Measurements from ENCODE around the gene TOM1.
A peak's percentile ranks its signal among the peaks of the same experiment; 100 is the strongest.

Gene TOM1

GRCh38 chr22:35354068-35354467 lies 54.4 kb downstream of the TOM1 start:
- Histone ChIP-seq H3K4me1 (ENCODE audit: insufficient read depth, poor library complexity, severe bottlenecking) (no peaks in the 10 kb centered on the region), H3K27ac (ENCODE audit: poor library complexity, severe bottlenecking) (no peak overlapping the region), H3K27me3 (ENCODE audit: insufficient read depth, poor library complexity, severe bottlenecking) (no peaks in the 10 kb centered on the region), H3K9me3 (ENCODE audit: severe bottlenecking) (no peaks in the 10 kb centered on the region), H3K4me3 (ENCODE audit: severe bottlenecking) (no peak overlapping the region), H3K36me3 (ENCODE audit: low read depth) (no peaks in the 10 kb centered on the region)
- no peak for DNase-seq (ENCODE audit: low spot score)
- TF ChIP-seq, protein P1, sequence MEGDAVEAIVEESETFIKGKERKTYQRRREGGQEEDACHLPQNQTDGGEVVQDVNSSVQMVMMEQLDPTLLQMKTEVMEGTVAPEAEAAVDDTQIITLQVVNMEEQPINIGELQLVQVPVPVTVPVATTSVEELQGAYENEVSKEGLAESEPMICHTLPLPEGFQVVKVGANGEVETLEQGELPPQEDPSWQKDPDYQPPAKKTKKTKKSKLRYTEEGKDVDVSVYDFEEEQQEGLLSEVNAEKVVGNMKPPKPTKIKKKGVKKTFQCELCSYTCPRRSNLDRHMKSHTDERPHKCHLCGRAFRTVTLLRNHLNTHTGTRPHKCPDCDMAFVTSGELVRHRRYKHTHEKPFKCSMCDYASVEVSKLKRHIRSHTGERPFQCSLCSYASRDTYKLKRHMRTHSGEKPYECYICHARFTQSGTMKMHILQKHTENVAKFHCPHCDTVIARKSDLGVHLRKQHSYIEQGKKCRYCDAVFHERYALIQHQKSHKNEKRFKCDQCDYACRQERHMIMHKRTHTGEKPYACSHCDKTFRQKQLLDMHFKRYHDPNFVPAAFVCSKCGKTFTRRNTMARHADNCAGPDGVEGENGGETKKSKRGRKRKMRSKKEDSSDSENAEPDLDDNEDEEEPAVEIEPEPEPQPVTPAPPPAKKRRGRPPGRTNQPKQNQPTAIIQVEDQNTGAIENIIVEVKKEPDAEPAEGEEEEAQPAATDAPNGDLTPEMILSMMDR (IDR thresholded peaks at IDR 0.05; ENCODE audit: poor library complexity, severe bottlenecking), result no peak
- ATAC-seq (ENCODE audit: low read depth), result no peak

DNA sequence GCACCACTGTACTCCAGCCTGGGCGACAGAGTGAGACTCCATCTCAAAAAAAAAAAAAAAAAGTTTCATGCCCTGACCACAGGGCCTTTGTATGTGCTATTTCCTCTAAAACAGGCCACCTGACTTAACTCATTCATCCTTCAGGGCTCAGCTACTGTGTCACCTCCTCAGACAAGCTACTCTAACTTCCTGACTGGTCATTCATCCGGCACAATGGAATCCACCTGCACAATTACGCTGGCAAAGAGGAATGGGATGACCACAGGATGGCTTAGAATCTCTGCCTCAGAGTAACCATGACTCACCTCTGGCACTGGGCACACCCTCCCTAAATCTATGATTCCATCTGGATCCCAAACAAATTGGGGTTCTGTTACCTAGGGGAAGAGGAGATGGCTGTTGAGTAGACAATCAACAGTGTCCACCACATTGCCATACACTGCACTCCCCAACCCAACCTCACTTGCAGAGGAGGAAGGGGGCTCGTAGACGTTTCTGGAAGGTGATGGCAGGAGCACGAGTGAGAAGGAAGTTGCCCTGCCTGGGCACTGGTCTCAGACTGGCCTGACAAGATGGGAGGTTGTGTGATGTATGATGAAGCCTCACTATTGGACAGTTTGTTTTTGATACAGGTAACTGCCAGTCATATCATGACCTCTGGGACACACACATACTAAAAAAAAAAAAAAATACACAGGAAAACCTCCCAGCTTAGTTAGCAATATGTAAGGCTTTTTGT lies 58.4 kb downstream of the TOM1 start:
- Histone ChIP-seq H3K9me3 (ENCODE audit: severe bottlenecking) (no peaks in the 10 kb centered on the region), H3K36me3 (ENCODE audit: low read depth) (no peaks in the 10 kb centered on the region), H3K27ac (ENCODE audit: poor library complexity, severe bottlenecking) (peak overlapping the region; percentile 32), H3K27me3 (ENCODE audit: insufficient read depth, poor library complexity, severe bottlenecking) (no peaks in the 10 kb centered on the region), H3K4me1 (ENCODE audit: insufficient read depth, poor library complexity, severe bottlenecking) (no peaks in the 10 kb centered on the region), H3K4me3 (ENCODE audit: severe bottlenecking) (no peak overlapping the region)
- no peak for DNase-seq (ENCODE audit: low spot score)
- ATAC-seq (ENCODE audit: low read depth), result peak; percentile 92
- TF ChIP-seq, protein P1 (IDR thresholded peaks at IDR 0.05; ENCODE audit: poor library complexity, severe bottlenecking), result no peak

DNA sequence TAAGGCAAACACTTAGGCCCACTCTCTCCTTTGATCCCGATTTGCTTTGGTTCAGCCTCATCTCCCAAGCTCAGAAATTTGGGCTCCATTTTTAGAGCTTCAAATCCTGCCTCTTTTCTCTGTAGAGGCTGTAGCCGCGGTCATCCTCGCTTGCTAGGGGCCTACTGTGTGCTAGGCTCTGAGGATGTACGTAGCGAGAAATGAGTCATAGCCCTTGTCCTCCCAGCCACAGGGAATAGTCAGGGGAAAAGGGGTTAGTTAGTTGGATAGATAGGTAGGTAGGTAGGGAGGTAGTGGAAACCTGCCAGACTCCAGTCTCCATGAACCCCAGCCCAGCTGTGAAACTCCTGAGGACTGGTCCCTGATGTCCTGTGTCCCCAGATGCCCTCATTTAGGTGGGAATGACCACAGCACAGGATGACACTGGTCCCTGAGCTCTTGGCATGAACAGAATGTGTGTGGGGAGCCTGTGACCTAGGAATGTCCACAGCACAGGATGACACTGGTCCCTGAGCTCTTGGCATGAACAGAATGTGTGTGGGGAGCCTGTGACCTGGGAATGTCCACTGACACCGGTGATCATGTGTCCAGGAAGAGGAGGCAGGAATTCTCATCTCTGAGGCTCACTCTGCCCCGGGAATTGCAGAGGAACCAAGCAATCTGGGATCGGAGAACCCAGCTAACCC lies 59.8 kb downstream of the TOM1 start:
- H3K27ac ChIP-seq (ENCODE audit: poor library complexity, severe bottlenecking), result no peak overlapping the region
- H3K36me3 ChIP-seq (ENCODE audit: low read depth), result no peaks in the 10 kb centered on the region
- no peaks in the 10 kb centered on the region for H3K27me3 ChIP-seq (ENCODE audit: insufficient read depth, poor library complexity, severe bottlenecking)
- peaks cover 5% of the 10 kb centered on the region for H3K4me1 ChIP-seq (ENCODE audit: insufficient read depth, poor library complexity, severe bottlenecking)
- H3K4me3 ChIP-seq (ENCODE audit: severe bottlenecking), result no peak overlapping the region
- TF ChIP-seq, protein P1 (IDR thresholded peaks at IDR 0.05; ENCODE audit: poor library complexity, severe bottlenecking), result no peak
- no peaks in the 10 kb centered on the region for H3K9me3 ChIP-seq (ENCODE audit: severe bottlenecking)
- ATAC-seq (ENCODE audit: low read depth) (no peak), DNase-seq (ENCODE audit: low spot score) (no peak)

GRCh38 chr22:35361001-35361558 lies 61.4 kb downstream of the TOM1 start:
- Histone ChIP-seq H3K27ac (ENCODE audit: poor library complexity, severe bottlenecking) (no peak overlapping the region), H3K9me3 (ENCODE audit: severe bottlenecking) (no peaks in the 10 kb centered on the region), H3K36me3 (ENCODE audit: low read depth) (no peaks in the 10 kb centered on the region), H3K27me3 (ENCODE audit: insufficient read depth, poor library complexity, severe bottlenecking) (no peaks in the 10 kb centered on the region), H3K4me1 (ENCODE audit: insufficient read depth, poor library complexity, severe bottlenecking) (peaks cover 8% of the 10 kb centered on the region), H3K4me3 (ENCODE audit: severe bottlenecking) (no peak overlapping the region)
- no peak for DNase-seq (ENCODE audit: low spot score)
- TF ChIP-seq, protein P1 (IDR thresholded peaks at IDR 0.05; ENCODE audit: poor library complexity, severe bottlenecking), result no peak
- ATAC-seq (ENCODE audit: low read depth), result no peak
